SU-DHL-6 (cell line): Measurements from ENCODE around the gene MIDN.

ENCODE experiments used
- H2AFZ ChIP-seq: fragments of 200-600 bp; sonication (generic); 2 replicates; pipeline ENCODE4 v1.6.1; 2014; ENCODE audit warnings: low read depth, mild to moderate bottlenecking, moderate library complexity, mixed read lengths, antibody characterized with exemption, low read length; ENCODE audit not compliant: severe bottlenecking
- H3F3A ChIP-seq: fragments of 200-600 bp; shearing (Covaris generic); 2 replicates; pipeline ENCODE4 v1.6.0; 2016; ENCODE audit warnings: antibody characterized with exemption, mild to moderate bottlenecking; ENCODE audit not compliant: insufficient read depth
- H3K27ac ChIP-seq: fragments of 200-600 bp; sonication (generic); 2 replicates; pipeline ENCODE4 v1.5.1; 2016; ENCODE audit warnings: low read depth, mild to moderate bottlenecking, low read length, moderate library complexity, mixed read lengths
- H3K27me3 ChIP-seq: fragments of 200-600 bp; sonication (generic), shearing (Covaris generic); 2 replicates; pipeline ENCODE4 v1.6.0; 2014; ENCODE audit warnings: mild to moderate bottlenecking, low read length
- H3K36me3 ChIP-seq: fragments of 200-600 bp; sonication (generic); 2 replicates; pipeline ENCODE4 v1.6.1; 2014; ENCODE audit warnings: mild to moderate bottlenecking, low read length, mixed read lengths
- H3K4me2 ChIP-seq: fragments of 300-600, 200-600 bp; shearing (Covaris generic), sonication (generic); 2 replicates; pipeline ENCODE4 v1.6.0; 2014; ENCODE audit warnings: low read length, low read depth, mild to moderate bottlenecking; ENCODE audit not compliant: poor library complexity, severe bottlenecking
- H3K4me3 ChIP-seq: fragments of 200-600 bp; sonication (generic); 2 replicates; pipeline ENCODE4 v1.5.1; 2014; ENCODE audit warnings: antibody characterized with exemption, low read length, mild to moderate bottlenecking, mixed read lengths; ENCODE audit not compliant: insufficient read depth, poor library complexity, severe bottlenecking
- H3K79me2 ChIP-seq: fragments of 200-600 bp; sonication (generic); 2 replicates; pipeline ENCODE4 v1.6.1; 2014; ENCODE audit warnings: mild to moderate bottlenecking, low read length, moderate library complexity; ENCODE audit not compliant: insufficient read depth
- H3K9ac ChIP-seq: fragments of 200-600 bp; sonication (generic); 2 replicates; pipeline ENCODE4 v1.7.0; 2014; ENCODE audit warnings: mild to moderate bottlenecking, low read length
- H3K9me2 ChIP-seq: fragments of 200-600 bp; sonication (generic); replicated peaks from 2 replicates; pipeline ENCODE4 v1.6.1; 2014; ENCODE audit warnings: low read length; ENCODE audit not compliant: insufficient read depth
- H3K9me3 ChIP-seq: fragments of 200-600 bp; sonication (generic); 2 replicates; pipeline ENCODE4 v1.6.1; 2014; ENCODE audit warnings: low read length, mixed read lengths; ENCODE audit not compliant: insufficient read depth
- H4K20me1 ChIP-seq: fragments of 200-600 bp; sonication (generic); 2 replicates; pipeline ENCODE4 v1.6.1; 2014; ENCODE audit warnings: low read depth, mild to moderate bottlenecking, antibody characterized with exemption, low read length, moderate library complexity, mixed read lengths
- CTCF ChIP-seq: fragments of 200-600 bp; sonication (generic); IDR thresholded peaks from one replicate; pipeline ENCODE4 v1.5.1; 2017; ENCODE audit warnings: antibody characterized with exemption, mild to moderate bottlenecking, low read length, moderate library complexity; ENCODE audit not compliant: insufficient read depth, poor library complexity, severe bottlenecking
- EZH2phosphoT487 ChIP-seq: fragments of 200-600 bp; sonication (generic), shearing (Covaris generic); conservative IDR thresholded peaks from 2 replicates; pipeline ENCODE4 v1.6.1; 2018; ENCODE audit warnings: mild to moderate bottlenecking, antibody characterized with exemption, low read length, moderate library complexity, mixed read lengths

The MIDN gene

DNA sequence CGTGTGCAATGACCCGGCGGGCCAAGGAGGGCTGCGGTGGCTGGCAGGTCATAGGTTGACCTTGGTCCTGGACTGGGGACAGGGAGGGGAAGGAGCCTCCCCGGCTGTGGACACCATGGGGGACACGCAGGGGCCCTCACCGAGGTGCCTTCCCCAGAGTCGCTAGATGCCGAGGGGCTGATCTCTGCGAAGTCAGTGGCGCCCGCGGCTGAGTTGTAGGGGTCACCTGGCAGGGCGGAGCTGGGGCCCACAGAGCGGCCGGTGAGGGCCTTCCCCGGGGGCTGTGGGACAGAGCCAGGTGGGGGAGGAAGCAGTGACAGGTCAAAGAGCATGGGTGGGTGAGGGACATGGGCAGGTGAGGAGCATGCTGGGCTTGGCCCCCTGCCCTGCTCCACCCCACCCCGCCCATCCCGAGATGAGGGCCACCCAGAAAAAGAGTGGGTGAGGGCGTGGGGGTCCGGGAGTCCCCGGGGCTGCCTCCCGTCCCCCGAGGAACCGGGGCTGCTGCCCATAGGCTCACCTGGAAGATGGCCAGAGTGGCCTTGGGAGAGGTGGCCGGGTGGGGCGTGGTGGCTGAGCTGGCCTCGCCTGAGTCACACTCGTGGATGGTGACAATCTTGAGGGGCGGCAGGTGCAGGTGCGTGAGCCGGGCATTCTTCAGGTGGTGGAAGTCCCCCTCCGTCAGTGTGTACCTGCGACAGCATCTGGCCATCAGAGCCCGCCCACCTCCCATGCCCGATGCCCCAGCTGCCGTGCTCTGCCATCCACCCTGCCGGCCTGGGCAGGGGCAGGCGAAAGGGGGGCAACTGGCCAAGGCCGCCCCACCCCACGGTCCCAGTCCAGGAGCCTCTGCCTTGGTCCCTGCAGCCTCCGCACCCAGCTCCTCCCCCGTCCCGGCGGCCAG is 14.1 kb upstream of the MIDN start:
- H4K20me1 ChIP-seq: no peaks in the 10 kb centered on the region
- peaks cover 12% of the 10 kb centered on the region for H3F3A ChIP-seq
- H3K79me2 ChIP-seq: no peaks in the 10 kb centered on the region
- H3K9me3 ChIP-seq: no peaks in the 10 kb centered on the region
- TF ChIP-seq EZH2phosphoT487 (no peak), CTCF (no peak)
- no peaks in the 10 kb centered on the region for H3K36me3 ChIP-seq
- H3K9me2 ChIP-seq: no peaks in the 10 kb centered on the region
- no peak overlapping the region for H2AFZ ChIP-seq
- H3K4me3 ChIP-seq: no peak overlapping the region
- no peak overlapping the region for H3K9ac ChIP-seq
- H3K27ac ChIP-seq: no peak overlapping the region
- no peak overlapping the region for H3K4me2 ChIP-seq
- H3K27me3 ChIP-seq: no peaks in the 10 kb centered on the region

DNA sequence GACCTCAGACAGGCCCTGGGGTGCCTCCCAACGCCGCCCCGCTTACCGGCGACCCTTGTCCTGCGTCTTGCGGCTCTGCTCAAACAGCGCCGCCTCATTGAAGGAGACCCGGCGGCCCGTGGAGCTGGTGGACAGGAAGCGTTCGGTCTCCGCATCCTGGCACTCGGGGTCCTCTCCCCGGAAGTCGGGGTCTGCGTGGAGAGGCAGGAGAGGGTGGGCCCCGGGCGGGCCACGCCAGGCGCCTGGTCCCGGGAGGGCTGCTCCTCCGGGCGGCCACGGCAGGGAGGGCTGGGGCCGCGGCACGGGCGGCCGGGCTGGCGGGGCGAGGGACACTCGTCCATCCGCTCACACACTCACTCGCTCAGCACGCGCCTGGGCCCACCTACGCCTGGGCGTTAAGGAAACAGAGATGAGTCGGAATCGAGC is 13.4 kb upstream of the MIDN start:
- Histone ChIP-seq H4K20me1 (no peaks in the 10 kb centered on the region), H3K4me2 (no peak overlapping the region), H3K79me2 (no peaks in the 10 kb centered on the region), H3K36me3 (no peaks in the 10 kb centered on the region), H3K9me3 (no peaks in the 10 kb centered on the region), H3F3A (peaks cover 16% of the 10 kb centered on the region), H3K4me3 (no peak overlapping the region), H3K27me3 (no peaks in the 10 kb centered on the region), H2AFZ (no peak overlapping the region), H3K9ac (no peak overlapping the region), H3K27ac (no peak overlapping the region), H3K9me2 (no peaks in the 10 kb centered on the region)
- TF ChIP-seq EZH2phosphoT487 (no peak), CTCF (no peak)

- no peaks in the 10 kb centered on the region for H3K9me2 ChIP-seq
- H3K4me3 ChIP-seq: no peak overlapping the region
- H3K79me2 ChIP-seq: no peaks in the 10 kb centered on the region
- H3K27me3 ChIP-seq: no peaks in the 10 kb centered on the region
- TF ChIP-seq CTCF (no peak), EZH2phosphoT487 (no peak)
- H3K27ac ChIP-seq: no peak overlapping the region
- H4K20me1 ChIP-seq: no peaks in the 10 kb centered on the region
- H2AFZ ChIP-seq: no peak overlapping the region
- peaks cover 16% of the 10 kb centered on the region for H3F3A ChIP-seq
- H3K4me2 ChIP-seq: no peak overlapping the region
- H3K9ac ChIP-seq: no peak overlapping the region
- no peaks in the 10 kb centered on the region for H3K9me3 ChIP-seq
- no peaks in the 10 kb centered on the region for H3K36me3 ChIP-seq
Observed at GRCh38 chr19:1235625-1236538, 12.5 kb upstream of the MIDN start.
